ENCODE results near the gene SNRPB. TPM values are rescaled to one million over a fixed set of nuclear protein-coding genes. Genes with fewer than 3 reads are reported as not detected.

The SNRPB gene
- total RNA-seq, 2 donors from 2014 or later: 53.1 to 61.0 TPM

GRCh38 chr20:2475850-2476741 lies 5.5 kb upstream of the SNRPB start:
- intact Hi-C loops (cut with DNase I): loop anchor here (10.0 kb wide), 1 partner anchor 359 kb away; no protein-coding TSS in a partner anchor
- ATAC-seq: no peak
- H3K4me1 ChIP-seq: peaks cover 4% of the 10 kb centered on the region
- H3K4me3 ChIP-seq: no peak overlapping the region
- H3K27ac ChIP-seq: no peak overlapping the region
- WGBS, 2 donors: 91 to 96% methylated on average over 9 of the region's 9 CpGs
- H3K36me3 ChIP-seq (replicated peaks in 1 of 2; ENCODE audit: insufficient read depth in 1 of 2, low read depth in 2 of 2): no peaks in the 10 kb centered on the region
- no peak for DNase-seq
- H3K27me3 ChIP-seq: no peaks in the 10 kb centered on the region
- no peak for TF ChIP-seq CTCF (IDR thresholded peaks at IDR 0.05)
- TF ChIP-seq POLR2A (IDR thresholded peaks at IDR 0.05): no peak
- no peaks in the 10 kb centered on the region for H3K9me3 ChIP-seq

- Histone ChIP-seq H3K4me3 (no peak overlapping the region), H3K27ac (no peak overlapping the region), H3K27me3 (no peaks in the 10 kb centered on the region), H3K4me1 (peaks cover 16% of the 10 kb centered on the region), H3K9me3 (no peaks in the 10 kb centered on the region), H3K36me3 (replicated peaks in 1 of 2; ENCODE audit: insufficient read depth in 1 of 2, low read depth in 2 of 2) (no peaks in the 10 kb centered on the region)
- DNase-seq (no peak), ATAC-seq (no peak)
- intact Hi-C loops (cut with DNase I): loop anchor here (10.0 kb wide), 1 partner anchor 361 kb away; no protein-coding TSS in a partner anchor
- TF ChIP-seq CTCF (IDR thresholded peaks at IDR 0.05) (no peak), POLR2A (IDR thresholded peaks at IDR 0.05) (no peak)
- 48 to 62% methylated on average over 4 of the region's 4 CpGs for WGBS, 2 donors
These were observed 2.9 kb upstream of the SNRPB start for GRCh38 chr20:2473516-2473915.

GRCh38 chr20:2469991-2470422 lies 582 bp downstream of the SNRPB start:
- H3K4me1 ChIP-seq: peaks cover 23% of the 10 kb centered on the region
- peak overlapping the region; percentile 38 to 46 for H3K4me3 ChIP-seq
- peak; percentile 18 for ATAC-seq
- H3K27me3 ChIP-seq: no peaks in the 10 kb centered on the region
- DNase-seq: peak; percentile 29 to 48 (median 36)
- H3K27ac ChIP-seq: peak overlapping the region; percentile 79 to 90 (median 88)
- peaks cover 0 to 13% of the 10 kb centered on the region in 2 donors for H3K36me3 ChIP-seq (replicated peaks in 1 of 2; ENCODE audit: insufficient read depth in 1 of 2, low read depth in 2 of 2)
- H3K9me3 ChIP-seq: no peaks in the 10 kb centered on the region
- intact Hi-C loops (cut with DNase I): loop anchor here (10.0 kb wide), 1 partner anchor 365 kb away; no protein-coding TSS in a partner anchor
- TF ChIP-seq POLR2A (IDR thresholded peaks at IDR 0.05) (no peak), CTCF (IDR thresholded peaks at IDR 0.05) (no peak)
- WGBS, 2 donors: 0% methylated on average over 19 of the region's 19 CpGs

GRCh38 chr20:2468581-2469407 lies 1.8 kb downstream of the SNRPB start:
- Histone ChIP-seq H3K9me3 (no peaks in the 10 kb centered on the region), H3K27me3 (no peaks in the 10 kb centered on the region), H3K4me1 (peaks cover 23% of the 10 kb centered on the region), H3K27ac (no peak overlapping the region), H3K36me3 (replicated peaks in 1 of 2; ENCODE audit: insufficient read depth in 1 of 2, low read depth in 2 of 2) (peaks cover 0 to 25% of the 10 kb centered on the region in 2 donors), H3K4me3 (no peak overlapping the region)
- 62 to 64% methylated on average over 11 of the region's 11 CpGs for WGBS, 2 donors
- intact Hi-C loops (cut with DNase I): no loop called here
- ATAC-seq (no peak), DNase-seq (no peak)
- no peak for TF ChIP-seq POLR2A (IDR thresholded peaks at IDR 0.05)
- no peak for TF ChIP-seq CTCF (IDR thresholded peaks at IDR 0.05)

Measured in body of pancreas (tissue), 4 donors.